AG04450 (cell line): ENCODE measurements around the gene PUS7. TPM values are rescaled to one million over a fixed set of nuclear protein-coding genes. Genes with fewer than 3 reads are reported as not detected.

ENCODE experiments used
- CTCF ChIA-PET: fragments of 300-600, 350-600 bp; formaldehyde crosslinking; extraction: SDS; loops from one replicate; lab custom pipeline; 2022; ENCODE audit warnings: antibody characterized with exemption, inconsistent platforms; lab: Charles Lee
- POLR2A ChIA-PET: fragments of 350-600 bp; formaldehyde crosslinking; extraction: SDS; loops from one replicate; lab custom pipeline; 2021; ENCODE audit warnings: antibody characterized with exemption, inconsistent platforms; lab: Yijun Ruan, JAX
- DNase-seq: peaks from one replicate; pipeline ENCODE4 v3.0.0-alpha.2; 2011; ENCODE audit warnings: low read depth, low spot score
- H3K27ac ChIP-seq: one replicate; pipeline ENCODE4 v1.5.1; 2012; ENCODE audit warnings: low read depth, low read length, control low read depth
- H3K27me3 ChIP-seq: one replicate; pipeline ENCODE4 v1.6.0; 2012; ENCODE audit warnings: low read length; ENCODE audit not compliant: control insufficient read depth, insufficient read depth
- H3K4me3 ChIP-seq: 2 replicates; pipeline ENCODE4 v1.5.1; 2011; ENCODE audit warnings: mild to moderate bottlenecking, low read depth, low read length, control low read depth
- H3K9me3 ChIP-seq: 2 replicates; pipeline ENCODE4 v1.5.1; 2012; ENCODE audit warnings: low read length; ENCODE audit not compliant: control insufficient read depth, insufficient read depth
- CTCF ChIP-seq: IDR thresholded peaks from 2 replicates; pipeline ENCODE4 v1.5.1; 2011; ENCODE audit warnings: low read depth, low read length, control low read depth, inconsistent platforms
- polyA plus RNA-seq: library from polyadenylated mRNA; depleted of rRNA; stranded (reverse); fragments of >200 nt; gene quantifications from 2 replicates; pipeline ENCODE4 v1.2.3, GENCODE V29; 2011

Gene PUS7
- polyA plus RNA-seq, 1 experiment: 13.8 TPM

GRCh38 chr7:105559926-105560325 is 37.9 kb upstream of the PUS7 start:
- DNase-seq: no peak
- ChIA-PET POLR2A (no interaction called here), CTCF (interaction anchor here (0.6 kb wide), 1 partner anchor 321 kb away, joined by 3 read pairs; no protein-coding TSS in a partner anchor)
- H3K4me3 ChIP-seq: no peak overlapping the region
- no peak for TF ChIP-seq CTCF
- H3K27me3 ChIP-seq: no peaks in the 10 kb centered on the region
- H3K27ac ChIP-seq: no peak overlapping the region
- no peaks in the 10 kb centered on the region for H3K9me3 ChIP-seq

- DNase-seq: no peak
- ChIA-PET POLR2A (no interaction called here), CTCF (interaction anchor here (0.6 kb wide), 1 partner anchor 122 kb away, joined by 3 read pairs; no protein-coding TSS in a partner anchor)
- H3K9me3 ChIP-seq: no peaks in the 10 kb centered on the region
- no peak overlapping the region for H3K27ac ChIP-seq
- TF ChIP-seq CTCF: no peak
- H3K27me3 ChIP-seq: no peaks in the 10 kb centered on the region
- no peak overlapping the region for H3K4me3 ChIP-seq
Observed at GRCh38 chr7:105538339-105538738, 16.3 kb upstream of the PUS7 start.

- TF ChIP-seq CTCF: no peak
- ChIA-PET CTCF (interaction anchor here (0.6 to 2.1 kb wide), 6 partner anchors 10 to 392 kb away, joined by 3 to 13 read pairs (median 10); no protein-coding TSS in a partner anchor), POLR2A (interaction anchor here (1.0 to 1.1 kb wide), 2 partner anchors 12 to 39 kb away, joined by 3 read pairs; no protein-coding TSS in a partner anchor)
- Histone ChIP-seq H3K9me3 (no peaks in the 10 kb centered on the region), H3K27me3 (no peaks in the 10 kb centered on the region), H3K4me3 (peak overlapping the region; percentile 98), H3K27ac (no peak overlapping the region)
- DNase-seq: no peak
Observed at GRCh38 chr7:105532709-105533460, 10.8 kb upstream of the PUS7 start.

GRCh38 chr7:105531792-105532671 is 10.0 kb upstream of the PUS7 start, which contains the start of gene RINT1:
Gene RINT1, plus strand, starts transcription at chr7:105532201. Its CDS starts 115 bp downstream, at chr7:105532316.
- CTCF ChIA-PET: interaction anchor here (0.6 to 2.1 kb wide), 45 partner anchors 9 to 635 kb away, joined by 3 to 18 read pairs (median 4); partner anchors contain the start of gene PUS7
- DNase-seq: peak; percentile 72

More at GRCh38 chr7:105531792-105532671, 10.0 kb upstream of the PUS7 start, which contains the start of gene RINT1:
- peak; percentile 83 for TF ChIP-seq CTCF
- no peaks in the 10 kb centered on the region for H3K27me3 ChIP-seq
- H3K9me3 ChIP-seq: no peaks in the 10 kb centered on the region
- peak within 1 kb of the TSS; percentile 98 for H3K4me3 ChIP-seq
- POLR2A ChIA-PET: interaction anchor here (0.5 to 1.4 kb wide), 7 partner anchors 10 to 453 kb away, joined by 3 to 7 read pairs (median 4); partner anchors contain the start of gene PUS7
- peak within 1 kb of the TSS; percentile 39 for H3K27ac ChIP-seq
